SHP77 treated with DMSO at 0.1 percent for 48 hours (cell line): ENCODE data around the gene NEDD8.

ENCODE experiments used
- DNase-seq: peaks from one replicate; lab custom pipeline; 2025; lab: John Stamatoyannopoulos, UW

NEDD8 gene

DNA sequence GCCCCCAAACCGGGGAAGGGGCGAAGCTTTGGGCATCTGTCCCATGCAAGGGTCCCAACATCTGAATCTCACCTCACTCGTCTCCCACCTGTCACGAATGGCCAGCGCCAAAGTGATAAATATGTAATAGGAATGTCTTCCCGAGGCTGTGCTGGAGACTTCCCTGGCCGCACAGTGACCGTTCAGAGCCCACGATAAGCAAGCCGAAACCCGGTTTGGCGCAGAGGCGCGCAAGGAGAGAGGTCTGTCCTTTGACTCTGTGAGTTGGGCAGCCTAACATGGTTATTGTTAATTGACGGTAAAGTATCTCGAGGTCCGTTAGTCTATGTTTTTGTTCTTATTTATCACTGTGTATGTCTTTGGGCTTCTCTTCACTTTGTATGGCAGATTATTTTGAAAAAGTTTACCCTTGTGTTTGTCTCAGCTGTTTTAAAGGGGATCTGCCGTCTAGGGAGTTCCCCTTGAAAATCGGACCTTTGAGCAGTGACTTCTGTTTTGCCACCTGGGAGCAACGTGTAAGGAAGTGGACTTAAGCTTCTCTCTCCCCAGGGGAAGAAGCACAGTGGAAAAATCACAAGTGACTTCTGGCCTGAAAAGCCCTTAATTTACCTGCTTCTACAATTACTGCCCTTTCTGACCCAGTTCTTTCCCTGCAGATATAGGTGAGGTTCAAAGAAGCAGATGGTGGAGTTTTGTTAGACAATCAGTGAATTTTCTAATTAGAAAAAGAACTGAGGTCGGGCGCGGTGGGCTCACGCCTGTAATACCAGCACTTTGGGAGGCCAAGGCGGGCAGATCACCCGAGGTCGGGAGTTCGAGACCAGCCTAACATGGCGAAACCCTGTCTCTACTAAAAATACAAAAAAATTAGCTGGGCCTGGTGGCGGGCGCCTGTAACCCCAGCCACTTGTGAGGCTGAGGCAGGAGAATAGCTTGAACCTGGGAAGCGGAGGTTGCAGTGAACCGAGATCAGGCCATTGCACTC lies 35.8 kb downstream of the NEDD8 start:
- DNase-seq: peak; percentile 29

GRCh38 chr14:24195186-24196070 lies 36.7 kb downstream of the NEDD8 start, which contains the start of gene TM9SF1:
Gene TM9SF1, minus strand, starts transcription at chr14:24195441. Its CDS starts 422 bp downstream, at chr14:24195019.
- DNase-seq: peak; percentile 37

GRCh38 chr14:24194873-24195185 lies 37.3 kb downstream of the NEDD8 start:
- no peak for DNase-seq

GRCh38 chr14:24194186-24194872 lies 37.8 kb downstream of the NEDD8 start:
- no peak for DNase-seq

GRCh38 chr14:24192933-24193332 lies 39.2 kb downstream of the NEDD8 start:
- DNase-seq: no peak

DNA sequence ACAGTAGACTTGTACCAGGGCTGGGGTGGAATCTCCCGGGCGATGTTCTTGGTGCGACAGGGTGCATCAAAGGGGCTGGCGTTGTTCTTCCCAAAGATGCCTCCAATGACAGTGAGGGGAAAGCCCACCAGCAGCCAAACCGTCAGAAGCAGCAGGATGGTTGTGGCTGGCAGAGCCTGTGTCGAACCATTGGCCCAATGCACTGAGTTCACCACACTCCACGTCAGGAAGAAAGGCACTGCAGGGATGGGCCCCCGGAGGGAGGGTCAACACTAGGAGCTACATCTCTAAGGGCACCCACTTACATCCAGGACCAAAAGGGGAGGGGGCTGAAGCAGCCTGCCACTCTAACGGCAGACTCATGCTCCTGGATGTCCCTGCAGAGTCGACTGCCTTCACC lies 41.8 kb downstream of the NEDD8 start:
- no peak for DNase-seq

DNA sequence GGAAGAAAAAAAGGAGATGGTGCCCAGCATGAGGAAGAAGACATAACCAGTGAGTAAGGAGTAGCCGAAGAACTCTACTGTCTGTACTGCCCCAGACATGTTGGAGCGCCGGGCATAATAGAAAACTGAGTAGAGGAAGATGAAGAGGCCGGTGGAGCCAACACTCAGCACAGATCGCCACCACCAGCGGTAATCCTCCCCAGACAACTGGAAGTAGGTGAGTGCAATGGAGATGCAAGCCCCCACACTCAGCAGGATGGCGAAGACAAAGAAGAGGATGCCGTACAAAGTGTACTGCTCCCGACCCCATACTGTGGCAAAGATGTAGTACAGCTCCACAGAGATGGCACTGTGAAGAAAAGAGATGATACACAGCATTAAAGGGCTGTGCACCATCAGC lies 42.7 kb downstream of the NEDD8 start:
- DNase-seq: no peak

DNA sequence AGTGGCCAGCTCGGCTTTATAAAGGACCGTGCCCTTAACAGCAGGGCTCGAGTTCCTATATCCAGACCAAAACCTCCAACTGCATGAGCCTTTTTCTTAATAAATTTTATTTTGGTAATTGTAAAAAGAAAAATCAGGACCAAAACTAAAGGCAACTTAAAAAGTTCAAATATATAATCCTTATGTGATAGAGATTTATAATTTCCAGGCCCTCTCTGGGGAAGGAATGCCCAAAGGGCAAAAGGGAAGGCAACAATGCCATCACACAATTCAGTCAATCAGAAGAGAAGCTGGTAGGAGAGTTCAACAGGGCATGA lies 43.1 kb downstream of the NEDD8 start:
- no peak for DNase-seq

- DNase-seq: peak; percentile 95
Measured at GRCh38 chr14:24188251-24189058, 43.7 kb downstream of the NEDD8 start, which contains the start of gene IPO4. Gene IPO4, minus strand, starts transcription at chr14:24188816. Its CDS starts 29 bp downstream, at chr14:24188787.

DNA sequence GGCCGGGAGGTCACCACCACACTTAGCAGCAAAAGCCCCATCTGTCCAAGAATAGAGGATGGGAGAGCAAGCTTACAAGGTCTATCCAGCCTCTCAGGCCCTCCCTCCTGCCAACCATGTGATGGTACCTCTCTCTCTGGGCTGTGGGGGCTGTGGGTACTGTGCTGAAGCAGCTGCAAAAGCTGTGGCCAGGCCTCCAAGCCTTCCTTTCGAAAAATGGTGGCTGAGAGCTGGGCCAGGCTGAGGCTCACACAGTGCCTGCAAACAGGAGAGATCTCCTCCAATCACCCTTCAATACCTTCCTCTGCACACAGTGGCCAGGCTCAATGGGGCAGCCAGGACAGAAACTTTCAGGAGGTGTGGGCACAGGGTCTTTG lies 44.6 kb downstream of the NEDD8 start:
- no peak for DNase-seq

DNA sequence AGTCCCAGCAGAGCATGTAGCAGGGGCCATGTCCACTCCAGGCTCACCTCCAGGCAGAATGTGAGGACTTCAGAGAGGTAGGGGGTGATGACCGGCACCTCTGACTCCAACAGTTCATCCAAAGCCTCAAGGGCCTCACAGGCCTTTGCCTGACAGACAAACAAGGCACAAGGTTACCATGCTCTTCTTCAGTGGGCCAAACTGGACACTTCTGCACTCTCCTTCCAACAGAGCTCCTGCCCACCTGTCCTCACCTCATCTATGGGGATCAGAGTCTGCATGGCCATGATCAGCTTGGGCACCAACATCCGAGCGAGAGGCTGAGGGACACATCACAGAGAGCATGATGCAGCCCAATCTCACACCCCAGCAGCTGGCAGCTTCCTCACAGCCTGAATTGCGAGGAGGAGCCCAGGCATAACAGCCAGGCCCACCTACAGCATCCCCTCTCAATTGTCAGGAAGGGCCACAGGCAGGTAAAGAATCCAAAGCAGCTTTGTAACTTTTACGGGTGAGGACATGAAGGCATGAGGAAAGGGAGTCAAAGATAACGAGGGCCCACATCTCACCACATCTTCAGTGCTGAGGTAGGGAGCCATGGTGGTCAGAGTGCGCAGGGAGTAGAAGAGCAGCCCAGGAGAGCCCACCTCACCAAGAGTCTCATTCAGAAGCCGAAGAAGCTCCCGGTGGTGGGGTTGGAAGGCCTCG lies 45.2 kb downstream of the NEDD8 start:
- DNase-seq: no peak

GRCh38 chr14:24185741-24186140 lies 46.4 kb downstream of the NEDD8 start:
- no peak for DNase-seq

GRCh38 chr14:24185026-24185425 lies 47.1 kb downstream of the NEDD8 start:
- DNase-seq: no peak

- no peak for DNase-seq
Measured at GRCh38 chr14:24184104-24184970, 47.8 kb downstream of the NEDD8 start.

DNA sequence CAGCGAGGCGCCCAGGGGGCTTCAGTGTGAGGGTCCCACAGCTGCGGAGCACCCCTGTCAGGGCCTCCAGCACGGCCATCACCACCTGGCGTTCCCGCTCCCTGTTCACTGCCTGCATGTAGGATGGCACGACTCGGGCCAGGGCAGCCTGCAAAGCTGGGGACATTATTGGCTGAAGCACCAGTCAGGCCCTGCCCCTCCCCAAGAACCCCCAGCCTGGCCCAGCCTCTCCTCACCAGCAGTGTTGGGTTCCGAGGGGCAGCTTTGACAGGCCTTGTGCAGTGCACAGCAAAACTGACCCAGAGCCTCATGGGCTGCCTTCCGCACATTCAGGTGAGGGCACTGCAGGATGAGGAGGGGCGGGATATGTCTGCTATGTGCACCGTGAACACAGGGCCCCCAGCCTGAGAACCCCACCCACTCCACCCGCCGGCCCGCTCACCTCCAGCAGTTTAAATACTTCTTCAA lies 49.1 kb downstream of the NEDD8 start:
- DNase-seq: no peak

DNA sequence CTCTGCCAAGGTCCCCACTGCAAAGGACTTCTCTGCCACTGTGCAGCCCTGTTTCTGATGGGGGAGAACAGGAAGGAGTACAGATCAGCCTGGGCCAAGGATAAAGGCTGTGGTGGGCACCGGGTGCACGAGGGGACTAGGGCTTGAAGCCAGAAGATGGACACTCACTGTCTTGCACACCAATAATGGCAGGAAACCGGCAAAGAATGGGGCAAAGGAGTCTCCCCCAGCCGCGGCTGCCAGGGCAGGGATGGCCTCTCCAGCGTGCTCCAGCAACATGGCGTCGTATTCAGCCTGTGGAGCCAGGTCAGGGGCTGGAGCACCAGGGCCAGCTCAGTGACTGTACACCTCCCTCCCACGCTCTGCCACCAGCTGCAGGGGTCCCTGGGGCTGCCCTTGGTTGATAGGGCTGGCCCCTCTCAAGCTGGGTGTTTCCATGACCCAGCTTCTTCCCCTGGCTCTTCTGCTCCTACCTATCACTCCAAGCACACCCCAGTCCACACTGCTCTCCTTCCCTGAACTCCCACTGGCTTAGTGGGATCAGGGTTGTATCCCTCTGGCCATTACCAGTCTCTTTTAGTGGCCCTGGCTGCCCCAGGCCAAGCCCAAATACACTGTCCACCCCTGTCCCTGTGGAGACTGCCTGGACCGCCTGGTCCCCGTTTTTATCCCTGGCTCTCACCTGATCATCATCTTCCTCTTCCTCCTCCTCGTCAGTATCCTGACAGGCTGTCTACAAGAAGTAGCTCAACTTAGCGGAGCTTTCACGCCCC lies 49.9 kb downstream of the NEDD8 start:
- no peak for DNase-seq

DNA sequence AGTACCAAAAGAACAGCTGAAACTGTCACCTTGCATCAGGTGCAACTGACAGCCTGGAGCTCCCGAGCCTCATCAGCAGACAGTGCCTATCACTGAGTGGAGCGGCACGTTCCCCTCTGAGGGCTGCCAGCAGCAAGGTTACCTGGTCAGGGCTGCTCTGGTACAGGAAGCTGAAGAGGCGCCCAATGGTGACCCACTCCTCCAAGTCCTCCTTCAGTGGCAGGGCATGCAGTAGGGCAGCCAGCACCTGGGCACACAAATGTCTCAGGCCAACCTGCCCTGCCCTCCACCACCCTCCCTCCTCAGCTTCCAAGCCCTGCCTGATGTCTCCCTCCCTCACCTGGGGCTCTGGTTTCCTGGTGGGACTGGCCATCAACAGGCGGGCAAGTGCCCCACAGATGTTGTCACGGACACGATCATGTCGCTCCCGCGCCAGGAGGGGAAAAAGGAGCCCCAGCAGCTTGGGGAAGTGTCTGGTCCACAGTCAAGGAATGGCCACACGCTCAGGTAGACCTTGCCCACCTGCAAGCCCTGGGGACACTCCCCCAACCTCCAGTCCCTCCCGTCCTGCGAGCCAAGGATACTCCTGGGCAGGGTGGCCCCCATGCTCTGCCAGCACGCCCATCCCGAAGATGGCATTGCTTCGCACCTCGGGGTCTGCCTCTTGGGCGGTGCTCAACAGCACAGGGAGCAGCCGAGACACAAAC lies 50.6 kb downstream of the NEDD8 start:
- DNase-seq: no peak
